ENCODE results near the gene LMO7.

- TF ChIP-seq ZNF416 (CRISPR knock-in tag; IDR thresholded peaks at IDR 0.05) (no peak), ERG (CRISPR knock-in tag; IDR thresholded peaks at IDR 0.05) (no peak), CREB1 (CRISPR knock-in tag; IDR thresholded peaks at IDR 0.05) (no peak), NR2C2 (CRISPR knock-in tag; IDR thresholded peaks at IDR 0.05) (no peak), E2F1 (CRISPR knock-in tag; IDR thresholded peaks at IDR 0.05) (no peak), CTCF (IDR thresholded peaks at IDR 0.05) (no peak), AFF4 (CRISPR knock-in tag; IDR thresholded peaks at IDR 0.05; ENCODE audit: borderline replicate concordance) (no peak), ZNF121 (CRISPR knock-in tag; IDR thresholded peaks at IDR 0.05) (no peak), CREM (CRISPR knock-in tag; IDR thresholded peaks at IDR 0.05) (no peak), CBFB (CRISPR knock-in tag; IDR thresholded peaks at IDR 0.05; ENCODE audit: low read depth) (no peak), RELA (CRISPR knock-in tag; IDR thresholded peaks at IDR 0.05; ENCODE audit: borderline replicate concordance) (no peak), TCF7 (CRISPR knock-in tag; IDR thresholded peaks at IDR 0.05; ENCODE audit: low read depth) (no peak), HMGXB4 (CRISPR knock-in tag; IDR thresholded peaks at IDR 0.05) (no peak), ZNF425 (CRISPR knock-in tag; conservative IDR thresholded peaks at IDR 0.05) (no peak)
Observed at GRCh38 chr13:75639454-75639853, 3.3 kb downstream of the LMO7 start.

Data from WTC11 (cell line).